Calu3 (cell line): ENCODE data around the gene TRMT2B. TPM values are rescaled to one million over a fixed set of nuclear protein-coding genes. Genes with fewer than 3 reads are reported as not detected.

Experiments
- BruUV-seq: library from RNA; stranded (reverse); fragments of 400-500 nt; replicated peaks from 2 replicates; lab custom pipeline; 2021; lab: Mats Ljungman, UMichigan
- CTCF ChIA-PET: fragments of 300-600 bp; sonication (Branson Sonifier 250); formaldehyde crosslinking; loops from one replicate; lab custom pipeline; 2022; ENCODE audit warnings: antibody characterized with exemption; lab: Charles Lee
- DNase-seq: peaks from one replicate; pipeline ENCODE4 v3.0.0; 2022
- H3K27ac Mint-ChIP-seq: one replicate; pipeline ENCODE4 v1.8.0; 2022; ENCODE audit warnings: mixed read lengths; ENCODE audit not compliant: unreplicated experiment
- H3K27me3 Mint-ChIP-seq: one replicate; pipeline ENCODE4 v1.8.0; 2022; ENCODE audit warnings: mixed read lengths; ENCODE audit not compliant: unreplicated experiment
- H3K36me3 Mint-ChIP-seq: one replicate; pipeline ENCODE4 v1.8.0; 2022; ENCODE audit warnings: mild to moderate bottlenecking, moderate library complexity, mixed read lengths; ENCODE audit not compliant: insufficient read depth, unreplicated experiment
- H3K4me1 Mint-ChIP-seq: one replicate; pipeline ENCODE4 v1.8.0; 2022; ENCODE audit warnings: mild to moderate bottlenecking, low read depth, mixed read lengths; ENCODE audit not compliant: unreplicated experiment
- H3K4me3 Mint-ChIP-seq: one replicate; pipeline ENCODE4 v1.8.0; 2022; ENCODE audit warnings: mild to moderate bottlenecking, low read depth, moderate library complexity, mixed read lengths; ENCODE audit not compliant: unreplicated experiment
- H3K9me3 Mint-ChIP-seq: one replicate; pipeline ENCODE4 v1.8.0; 2022; ENCODE audit warnings: low read depth, mixed read lengths; ENCODE audit not compliant: unreplicated experiment
- intact Hi-C: fragments of 100-400 bp; cut with micrococcal nuclease; formaldehyde crosslinking; loops from one replicate; pipeline ENCODE4 v1.10.0; 2022; ENCODE audit not compliant: unreplicated experiment
- total RNA-seq: library from RNA; stranded (reverse); gene quantifications from 2 replicates; pipeline ENCODE4 v1.2.3, GENCODE V29; 2022
- TF ChIP-seq, protein P1 (sequence below): fragments of 200-600 bp; IDR thresholded peaks from one replicate; pipeline ENCODE4 v1.8.0; 2022; ENCODE audit warnings: antibody characterized with exemption; ENCODE audit not compliant: unreplicated experiment

The TRMT2B gene
- total RNA-seq, 1 experiment from 2014 or later: 18.5 TPM

GRCh38 chrX:101081231-101081630 is 29.3 kb upstream of the TRMT2B start:
- H3K4me3 Mint-ChIP-seq: no peak overlapping the region
- no peak for DNase-seq
- intact Hi-C loops: no loop called here
- H3K4me1 Mint-ChIP-seq: no peaks in the 10 kb centered on the region
- CTCF ChIA-PET: no interaction called here
- peaks cover 15% of the 10 kb centered on the region for H3K27me3 Mint-ChIP-seq
- TF ChIP-seq, protein P1, sequence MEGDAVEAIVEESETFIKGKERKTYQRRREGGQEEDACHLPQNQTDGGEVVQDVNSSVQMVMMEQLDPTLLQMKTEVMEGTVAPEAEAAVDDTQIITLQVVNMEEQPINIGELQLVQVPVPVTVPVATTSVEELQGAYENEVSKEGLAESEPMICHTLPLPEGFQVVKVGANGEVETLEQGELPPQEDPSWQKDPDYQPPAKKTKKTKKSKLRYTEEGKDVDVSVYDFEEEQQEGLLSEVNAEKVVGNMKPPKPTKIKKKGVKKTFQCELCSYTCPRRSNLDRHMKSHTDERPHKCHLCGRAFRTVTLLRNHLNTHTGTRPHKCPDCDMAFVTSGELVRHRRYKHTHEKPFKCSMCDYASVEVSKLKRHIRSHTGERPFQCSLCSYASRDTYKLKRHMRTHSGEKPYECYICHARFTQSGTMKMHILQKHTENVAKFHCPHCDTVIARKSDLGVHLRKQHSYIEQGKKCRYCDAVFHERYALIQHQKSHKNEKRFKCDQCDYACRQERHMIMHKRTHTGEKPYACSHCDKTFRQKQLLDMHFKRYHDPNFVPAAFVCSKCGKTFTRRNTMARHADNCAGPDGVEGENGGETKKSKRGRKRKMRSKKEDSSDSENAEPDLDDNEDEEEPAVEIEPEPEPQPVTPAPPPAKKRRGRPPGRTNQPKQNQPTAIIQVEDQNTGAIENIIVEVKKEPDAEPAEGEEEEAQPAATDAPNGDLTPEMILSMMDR: no peak
- no peaks in the 10 kb centered on the region for H3K36me3 Mint-ChIP-seq
- H3K27ac Mint-ChIP-seq: no peak overlapping the region
- no peaks in the 10 kb centered on the region for H3K9me3 Mint-ChIP-seq
- no TSS peak for BruUV-seq

DNA sequence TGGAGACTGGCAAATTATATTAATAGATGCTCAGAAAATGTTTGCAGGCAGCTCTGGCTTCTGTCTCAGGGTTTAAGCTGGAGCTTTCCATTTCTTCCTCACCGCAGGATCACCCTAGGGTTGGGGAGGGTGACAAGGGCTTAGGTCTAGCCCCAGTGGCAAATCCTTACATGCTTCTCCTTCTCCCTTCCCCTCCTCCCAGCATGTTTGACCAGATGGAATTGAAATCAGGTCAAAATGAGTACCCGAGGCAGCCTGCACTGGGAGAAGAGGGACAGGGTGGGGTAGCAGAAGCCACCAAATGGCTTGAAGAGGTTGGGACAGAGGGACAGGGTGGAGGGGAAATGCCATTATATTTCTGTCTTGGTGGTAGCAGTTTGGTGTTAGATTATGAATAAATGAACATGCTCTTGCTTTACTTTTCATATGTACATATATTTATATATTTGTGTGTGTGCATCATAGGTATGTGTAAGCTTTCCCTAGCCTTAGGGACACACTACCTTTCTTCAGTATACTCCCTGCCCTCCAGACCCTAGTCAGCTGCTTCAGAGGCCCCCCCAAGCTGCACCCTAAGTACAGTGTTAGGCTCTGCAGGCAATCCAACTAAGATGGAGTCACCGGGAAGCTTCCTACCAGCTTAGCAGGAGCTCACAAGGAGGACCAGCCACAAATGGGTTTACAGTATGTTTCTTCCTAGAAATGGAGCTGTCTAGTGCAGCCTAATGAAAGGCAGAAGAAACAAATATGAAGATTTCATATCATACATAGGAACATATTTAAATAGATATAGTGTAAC is 28.6 kb upstream of the TRMT2B start:
- DNase-seq: no peak
- Mint-ChIP-seq H3K27ac (no peak overlapping the region), H3K27me3 (peaks cover 15% of the 10 kb centered on the region), H3K9me3 (no peaks in the 10 kb centered on the region), H3K4me3 (no peak overlapping the region), H3K36me3 (no peaks in the 10 kb centered on the region), H3K4me1 (no peaks in the 10 kb centered on the region)
- intact Hi-C loops: no loop called here
- TF ChIP-seq, protein P1: no peak
- BruUV-seq: no TSS peak
- CTCF ChIA-PET: no interaction called here

DNA sequence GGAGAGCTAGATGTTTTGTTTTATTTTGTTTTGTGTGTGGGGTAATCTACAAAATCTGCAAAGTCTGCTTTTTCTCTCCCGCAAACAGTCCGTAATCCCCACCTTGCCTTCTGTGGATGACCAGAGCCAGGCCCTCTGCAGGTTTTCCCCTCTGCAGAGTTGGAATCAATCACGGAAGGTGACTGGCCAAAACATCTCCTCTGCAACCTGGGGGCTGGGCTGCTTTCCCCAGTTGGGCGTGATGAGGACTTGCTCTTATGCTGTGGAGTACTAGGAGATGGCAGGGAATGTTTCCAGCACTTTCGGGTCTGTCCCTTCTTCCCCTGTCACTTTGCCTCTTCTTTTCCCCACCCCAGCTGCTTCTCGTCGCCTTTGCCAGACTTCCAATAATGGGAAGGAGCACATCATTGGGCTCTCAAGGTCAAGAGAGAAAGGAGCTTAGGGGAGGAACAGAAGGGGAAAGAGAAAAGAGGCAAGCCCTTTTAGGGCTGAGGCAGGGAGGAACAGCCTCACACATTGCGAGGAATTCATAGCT is 27.9 kb upstream of the TRMT2B start:
- no peak overlapping the region for H3K4me3 Mint-ChIP-seq
- CTCF ChIA-PET: interaction anchor here (0.6 kb wide), 1 partner anchor 1675 kb away, joined by 5 read pairs; no protein-coding TSS in a partner anchor
- H3K27me3 Mint-ChIP-seq: peaks cover 15% of the 10 kb centered on the region
- DNase-seq: no peak
- TF ChIP-seq, protein P1: no peak
- no TSS peak for BruUV-seq
- intact Hi-C loops: no loop called here
- H3K9me3 Mint-ChIP-seq: no peaks in the 10 kb centered on the region
- H3K27ac Mint-ChIP-seq: no peak overlapping the region
- H3K36me3 Mint-ChIP-seq: no peaks in the 10 kb centered on the region
- H3K4me1 Mint-ChIP-seq: no peaks in the 10 kb centered on the region

- H3K9me3 Mint-ChIP-seq: no peaks in the 10 kb centered on the region
- CTCF ChIA-PET: interaction anchor here (0.6 kb wide), 1 partner anchor 1676 kb away, joined by 5 read pairs; no protein-coding TSS in a partner anchor
- intact Hi-C loops: no loop called here
- no TSS peak for BruUV-seq
- no peak within 1 kb of the TSS for H3K4me3 Mint-ChIP-seq
- peaks cover 15% of the 10 kb centered on the region for H3K27me3 Mint-ChIP-seq
- TF ChIP-seq, protein P1: no peak
- no peak for DNase-seq
- no peak within 1 kb of the TSS for H3K27ac Mint-ChIP-seq
- H3K36me3 Mint-ChIP-seq: no peaks in the 10 kb centered on the region
- H3K4me1 Mint-ChIP-seq: no peaks in the 10 kb centered on the region
Measured at GRCh38 chrX:101078716-101079598, 27.0 kb upstream of the TRMT2B start, which contains the start of gene TMEM35A. Gene TMEM35A, plus strand, starts transcription at chrX:101078879. Its CDS starts 124 bp downstream, at chrX:101079003.
